Activated CD8-positive, alpha-beta memory T cell treated with anti-CD3 and anti-CD28 coated beads, Interleukin-2, amount 50 U/mL, for 24 hours (primary cell): ENCODE results near the gene LEAP2.

Experiments
- DNase-seq: peaks from one replicate; pipeline ENCODE4 v3.0.0-alpha.2; 2020; ENCODE audit errors: extremely low read depth

LEAP2 gene

DNA sequence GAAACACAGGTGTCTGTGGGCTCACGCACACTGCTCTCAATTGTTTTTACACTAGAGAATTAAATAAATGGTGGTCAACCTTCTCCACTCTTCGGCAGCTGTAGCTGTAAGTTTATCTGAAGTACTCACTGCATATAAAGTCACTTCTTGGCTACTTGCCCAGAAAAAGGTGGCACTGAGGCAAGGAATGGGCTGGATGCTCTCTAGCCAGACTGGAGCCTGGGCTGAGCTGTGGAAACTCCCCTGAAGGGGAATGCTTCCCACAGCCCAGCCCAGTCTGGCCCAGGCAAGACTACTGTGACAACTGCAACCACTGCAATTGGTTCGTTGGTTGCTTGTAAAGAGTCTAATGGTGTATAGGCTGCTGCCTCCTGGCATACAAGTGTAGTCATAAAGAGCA lies 4.5 kb downstream of the LEAP2 start:
- no peak for DNase-seq

DNA sequence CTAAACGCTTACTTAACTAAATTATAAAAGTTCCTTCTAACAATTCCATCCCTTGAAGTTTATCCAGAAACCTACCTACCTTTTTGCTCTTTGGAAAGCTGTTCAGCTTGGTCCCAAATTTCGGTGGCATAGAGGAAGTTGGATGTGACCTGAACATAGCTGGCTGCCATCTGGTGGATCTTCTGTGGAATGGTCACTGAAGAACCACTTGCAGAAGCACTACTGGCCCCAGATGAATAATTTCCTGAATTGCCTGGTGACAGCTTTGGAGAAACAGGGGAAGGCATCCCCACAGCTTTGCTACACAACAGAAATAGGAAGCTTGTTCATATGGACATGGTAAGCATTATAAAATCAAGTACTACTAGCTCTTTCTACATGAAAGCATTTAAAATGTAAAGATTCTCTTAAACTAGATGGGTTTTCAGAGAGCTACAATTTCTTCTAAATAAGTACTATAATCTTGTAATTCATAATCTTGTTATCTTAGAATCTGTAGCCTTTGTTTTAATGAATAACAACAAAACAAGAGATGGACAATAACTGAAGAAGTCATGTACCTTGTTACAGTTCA lies 9.9 kb downstream of the LEAP2 start:
- DNase-seq, result no peak

GRCh38 chr5:132884548-132884947 lies 11.1 kb downstream of the LEAP2 start:
- no peak for DNase-seq

DNA sequence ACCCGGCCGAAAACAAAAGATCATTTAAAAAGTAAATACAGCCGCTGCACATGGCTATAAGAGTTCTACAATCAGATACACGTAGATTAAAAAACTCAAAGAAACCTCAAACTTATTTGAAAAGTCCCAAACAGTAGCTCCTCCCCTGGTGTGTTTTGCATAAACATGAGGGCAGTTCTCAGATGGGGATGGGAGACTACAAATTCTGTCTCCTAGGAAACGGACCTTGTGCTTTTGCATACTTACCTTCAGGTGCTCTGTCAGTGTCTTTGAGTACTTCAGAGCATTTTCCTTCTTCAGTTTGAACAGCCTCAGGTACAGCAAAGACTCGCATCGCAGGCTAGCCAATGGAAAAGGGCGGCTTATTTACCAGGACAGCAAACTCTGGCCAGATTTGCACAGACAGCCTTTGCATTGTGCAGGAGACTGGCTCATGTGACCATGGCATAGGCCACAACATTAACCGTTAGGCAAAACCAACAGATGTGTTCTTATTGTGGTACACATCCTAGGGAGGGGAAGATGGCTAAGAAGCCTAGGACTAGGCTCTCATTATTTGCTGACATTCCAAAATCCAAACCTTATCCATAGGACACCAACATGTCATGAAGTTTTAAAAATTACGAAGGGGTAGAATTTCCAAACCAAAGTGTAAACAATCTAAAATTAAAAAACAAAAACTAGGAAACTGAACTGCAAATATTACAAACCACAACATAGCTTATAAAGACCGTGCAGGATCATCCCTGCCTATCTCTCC lies 12.8 kb downstream of the LEAP2 start:
- no peak for DNase-seq

DNA sequence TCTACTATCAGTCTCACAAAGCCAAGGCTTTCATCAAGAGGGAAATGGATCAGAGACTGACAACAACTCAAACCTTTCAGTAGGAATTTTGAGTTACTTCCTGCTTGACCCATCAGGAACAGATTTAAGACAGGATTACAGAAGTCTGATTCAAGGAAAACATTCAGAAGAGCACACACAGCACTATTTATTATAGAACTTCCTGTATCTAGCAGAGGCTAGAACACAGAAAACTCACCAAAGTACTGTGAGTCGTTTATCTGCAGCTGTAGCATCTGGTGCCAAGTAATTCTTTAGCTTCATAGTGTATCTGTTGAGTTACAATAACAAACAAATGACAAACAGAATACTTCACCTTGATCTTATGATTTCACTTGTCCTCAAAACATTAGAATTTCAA lies 13.8 kb downstream of the LEAP2 start:
- no peak for DNase-seq

DNA sequence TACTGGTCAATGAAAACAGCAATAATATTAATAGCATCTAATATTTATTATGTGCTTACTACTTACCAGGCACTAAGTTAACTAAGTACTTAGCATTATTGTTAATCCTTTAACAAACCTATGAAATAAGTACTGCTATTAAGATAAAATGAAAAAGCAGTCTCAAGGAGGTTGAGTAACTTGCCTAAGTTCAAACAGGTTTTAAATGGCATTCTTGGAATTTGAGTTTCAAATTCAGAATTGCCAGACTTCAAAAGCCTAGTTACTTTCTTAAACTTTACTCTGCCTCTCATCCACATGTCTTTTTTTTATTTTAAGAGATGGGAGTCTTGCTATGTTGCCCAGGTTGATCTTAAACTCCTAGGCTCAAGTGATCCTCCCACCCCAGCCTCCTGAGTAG lies 16.0 kb downstream of the LEAP2 start:
- no peak for DNase-seq

- DNase-seq, result no peak
These were observed 17.3 kb downstream of the LEAP2 start for GRCh38 chr5:132890817-132891216.

DNA sequence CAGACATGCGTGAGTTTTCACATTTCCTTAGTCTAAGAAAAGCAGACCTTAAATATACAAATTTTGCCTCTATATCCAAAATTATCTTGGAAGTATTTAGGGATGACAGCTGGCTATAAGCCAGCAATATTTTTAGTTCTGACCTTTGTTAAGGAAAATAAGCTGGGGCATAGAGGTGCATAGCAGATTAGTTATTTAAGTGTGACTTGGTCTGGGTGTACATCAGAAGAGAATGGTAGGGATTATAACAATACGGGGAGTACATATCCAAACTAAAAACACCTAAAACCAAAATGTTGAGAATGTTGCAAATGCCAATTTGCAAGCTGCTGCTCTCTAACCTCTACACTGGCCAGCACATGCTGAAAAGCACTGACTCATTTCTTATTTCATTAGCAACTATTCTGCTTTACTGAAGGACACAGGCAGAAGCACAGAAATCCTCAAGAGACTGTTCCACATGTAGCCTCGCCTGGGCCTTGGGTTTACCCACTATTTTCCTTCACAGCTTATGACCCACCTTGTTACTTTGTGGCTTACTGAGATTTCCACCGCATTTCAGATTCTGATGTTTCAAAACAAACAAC lies 22.3 kb downstream of the LEAP2 start:
- DNase-seq, result no peak

GRCh38 chr5:132896685-132897084 lies 23.2 kb downstream of the LEAP2 start:
- DNase-seq, result no peak

GRCh38 chr5:132898094-132898493 lies 24.6 kb downstream of the LEAP2 start:
- no peak for DNase-seq

DNA sequence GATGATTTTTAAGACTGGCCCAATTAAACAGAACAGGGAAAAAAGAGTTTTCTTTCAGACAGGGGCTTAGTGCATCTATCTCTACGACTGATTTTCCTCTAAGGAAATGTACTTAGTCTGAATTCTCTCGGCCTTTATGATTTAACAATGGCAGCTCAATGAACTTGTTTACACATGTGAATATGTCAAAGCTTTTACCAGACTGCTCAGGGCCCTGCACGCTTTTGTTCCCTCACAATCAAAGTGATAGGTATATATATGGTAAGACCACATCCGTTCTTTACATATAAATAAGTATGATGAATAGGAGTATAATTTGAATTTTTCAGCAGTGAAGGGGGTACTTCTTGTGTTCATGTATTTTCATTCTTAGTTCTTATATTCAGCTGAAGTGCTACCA lies 27.6 kb downstream of the LEAP2 start:
- DNase-seq, result no peak

DNA sequence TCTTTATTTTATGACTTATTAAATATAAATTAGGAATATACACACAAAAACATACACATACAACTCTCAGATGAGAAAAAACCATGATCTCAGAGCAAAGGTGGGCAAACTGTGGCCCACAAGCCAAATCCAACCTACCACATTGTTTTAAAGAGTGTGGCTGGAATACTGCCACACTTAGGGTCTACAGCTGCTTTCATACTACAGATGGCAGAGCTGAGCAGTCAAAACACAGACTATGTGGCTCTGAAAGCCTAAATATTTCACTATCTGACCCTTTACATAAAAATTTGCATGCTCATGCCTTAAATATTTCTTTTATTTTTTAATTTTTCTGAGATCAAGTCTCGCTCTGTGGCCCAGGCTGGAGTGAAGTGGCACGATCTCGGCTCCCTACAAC lies 28.3 kb downstream of the LEAP2 start:
- no peak for DNase-seq

DNA sequence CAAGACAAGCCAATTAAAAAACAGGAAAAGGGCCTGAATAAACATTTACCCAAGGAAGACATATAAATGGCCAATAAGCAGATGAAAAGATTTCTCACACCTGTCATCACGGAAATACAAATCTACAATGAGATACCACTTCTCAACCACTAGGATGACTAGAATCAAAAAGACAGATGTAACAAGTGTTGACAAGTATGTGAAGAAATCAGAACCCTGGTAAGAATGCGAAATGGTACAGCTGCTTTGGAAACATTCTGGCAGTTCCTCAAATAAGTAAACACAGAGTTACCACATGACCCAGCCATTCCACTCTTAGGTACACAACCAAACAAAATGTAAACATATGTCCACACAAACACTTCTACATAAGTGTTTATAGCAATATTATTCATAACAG lies 32.5 kb downstream of the LEAP2 start:
- no peak for DNase-seq

- DNase-seq, result no peak
These were observed 33.7 kb downstream of the LEAP2 start for GRCh38 chr5:132907161-132907560.

- DNase-seq, result no peak
These were observed 36.2 kb downstream of the LEAP2 start for GRCh38 chr5:132909702-132910101.

- DNase-seq, result no peak
These were observed 42.2 kb downstream of the LEAP2 start for GRCh38 chr5:132915681-132916080.

- DNase-seq, result no peak
These were observed 42.6 kb downstream of the LEAP2 start for GRCh38 chr5:132916086-132916485.
